DND-41 (cell line): Measurements from ENCODE around the gene DNTT.

Source experiments
- ATAC-seq: fragments of 200-7000 bp; cut with Tn5 transposase; 3 replicates; pipeline ENCODE4 v1.9.1; 2021; ENCODE audit warnings: low read depth; ENCODE audit not compliant: insufficient read depth
- DNase-seq: peaks from one replicate; pipeline ENCODE4 v3.0.0-alpha.2; 2020
- H2AFZ ChIP-seq: 2 replicates; pipeline ENCODE4 v1.6.0; 2012; ENCODE audit warnings: low read depth, low read length
- H3K27ac ChIP-seq: 2 replicates; pipeline ENCODE4 v1.5.1; 2012; ENCODE audit warnings: low read length, inconsistent platforms
- H3K27me3 ChIP-seq: fragments of 200-600 bp; sonication (generic); 2 replicates; pipeline ENCODE4 v1.6.0; 2012; ENCODE audit warnings: low read length, mild to moderate bottlenecking, inconsistent platforms; ENCODE audit not compliant: insufficient read depth, poor library complexity
- H3K36me3 ChIP-seq: 2 replicates; pipeline ENCODE4 v1.5.1; 2012; ENCODE audit warnings: low read length, inconsistent platforms; ENCODE audit not compliant: insufficient read depth
- H3K4me1 ChIP-seq: 2 replicates; pipeline ENCODE4 v1.5.1; 2012; ENCODE audit warnings: mild to moderate bottlenecking, low read length; ENCODE audit not compliant: insufficient read depth
- H3K4me2 ChIP-seq: 2 replicates; pipeline ENCODE4 v1.6.0; 2012; ENCODE audit warnings: mild to moderate bottlenecking, moderate library complexity, low read length, inconsistent platforms; ENCODE audit not compliant: insufficient read depth
- H3K4me3 ChIP-seq, 2 experiments: fragments of 200-600 bp in 1 of 2; shearing (Covaris generic) in 1 of 2; 2 replicates each; pipeline ENCODE4 v1.5.1; 2012 to 2016; ENCODE audit warnings: inconsistent platforms in 2 of 2, low read length in 2 of 2, mild to moderate bottlenecking in 2 of 2, low read depth in 1 of 2, moderate library complexity in 1 of 2
- H3K79me2 ChIP-seq: 2 replicates; pipeline ENCODE4 v1.6.0; 2012; ENCODE audit warnings: low read length, inconsistent platforms; ENCODE audit not compliant: insufficient read depth
- H3K9ac ChIP-seq: 2 replicates; pipeline ENCODE4 v1.6.0; 2012; ENCODE audit warnings: low read depth, mild to moderate bottlenecking, inconsistent platforms, low read length, moderate library complexity
- H3K9me3 ChIP-seq: 2 replicates; pipeline ENCODE4 v1.5.1; 2012; ENCODE audit warnings: low read length, moderate library complexity, mild to moderate bottlenecking, inconsistent platforms; ENCODE audit not compliant: insufficient read depth, severe bottlenecking
- H4K20me1 ChIP-seq: 2 replicates; pipeline ENCODE4 v1.6.0; 2012; ENCODE audit warnings: low read length; ENCODE audit not compliant: insufficient read depth
- CTCF ChIP-seq: IDR thresholded peaks from 2 replicates; pipeline ENCODE4 v1.5.1; 2012; ENCODE audit warnings: borderline replicate concordance, low read length, moderate library complexity, mild to moderate bottlenecking; ENCODE audit not compliant: poor library complexity, severe bottlenecking; ENCODE audit errors: extremely low read depth
- EZH2 ChIP-seq: IDR thresholded peaks from 3 replicates; pipeline ENCODE4 v1.6.1; 2012; ENCODE audit warnings: borderline replicate concordance, low read depth, mild to moderate bottlenecking, moderate library complexity, low read length, inconsistent platforms; ENCODE audit not compliant: severe bottlenecking

DNTT gene

GRCh38 chr10:96276831-96277230 is 27.4 kb upstream of the DNTT start:
- Histone ChIP-seq H3K9ac (no peak overlapping the region), H3K27me3 (no peaks in the 10 kb centered on the region), H3K79me2 (no peaks in the 10 kb centered on the region), H2AFZ (no peak overlapping the region), H4K20me1 (no peaks in the 10 kb centered on the region), H3K4me3 (no peak overlapping the region), H3K36me3 (no peaks in the 10 kb centered on the region), H3K4me1 (peaks cover 9% of the 10 kb centered on the region), H3K4me2 (no peak overlapping the region), H3K27ac (no peak overlapping the region), H3K9me3 (no peaks in the 10 kb centered on the region)
- TF ChIP-seq EZH2 (no peak), CTCF (no peak)
- DNase-seq = no peak
- no peak for ATAC-seq

- no peak overlapping the region for H3K27ac ChIP-seq
- ATAC-seq = no peak
- H3K4me2 ChIP-seq = no peak overlapping the region
- no peaks in the 10 kb centered on the region for H3K9me3 ChIP-seq
- peaks cover 9% of the 10 kb centered on the region for H3K4me1 ChIP-seq
- no peaks in the 10 kb centered on the region for H3K27me3 ChIP-seq
- no peak for DNase-seq
- no peak overlapping the region for H3K9ac ChIP-seq
- no peaks in the 10 kb centered on the region for H3K79me2 ChIP-seq
- H3K36me3 ChIP-seq = no peaks in the 10 kb centered on the region
- no peak overlapping the region for H2AFZ ChIP-seq
- TF ChIP-seq CTCF (no peak), EZH2 (no peak)
- H3K4me3 ChIP-seq = no peak overlapping the region
- no peaks in the 10 kb centered on the region for H4K20me1 ChIP-seq
Measured at GRCh38 chr10:96279191-96279641, 25.0 kb upstream of the DNTT start.

GRCh38 chr10:96280859-96281258 is 23.4 kb upstream of the DNTT start:
- Histone ChIP-seq H3K9me3 (no peaks in the 10 kb centered on the region), H3K27ac (no peak overlapping the region), H3K79me2 (no peaks in the 10 kb centered on the region), H3K36me3 (no peaks in the 10 kb centered on the region), H3K4me2 (no peak overlapping the region), H3K4me1 (peaks cover 6% of the 10 kb centered on the region), H3K27me3 (no peaks in the 10 kb centered on the region), H2AFZ (no peak overlapping the region), H3K9ac (no peak overlapping the region), H4K20me1 (no peaks in the 10 kb centered on the region), H3K4me3 (no peak overlapping the region)
- TF ChIP-seq EZH2 (no peak), CTCF (no peak)
- ATAC-seq (no peak), DNase-seq (no peak)
